Fibroblast of peridontal ligament (primary cell): ENCODE data around the gene ASPDH.

Source experiments
- DNase-seq: peaks from one replicate; pipeline ENCODE4 v3.0.0-alpha.2; 2010; ENCODE audit errors: extremely low read depth

Gene ASPDH

GRCh38 chr19:50496189-50497021, 17.3 kb downstream of the ASPDH start:
- no peak for DNase-seq

DNA sequence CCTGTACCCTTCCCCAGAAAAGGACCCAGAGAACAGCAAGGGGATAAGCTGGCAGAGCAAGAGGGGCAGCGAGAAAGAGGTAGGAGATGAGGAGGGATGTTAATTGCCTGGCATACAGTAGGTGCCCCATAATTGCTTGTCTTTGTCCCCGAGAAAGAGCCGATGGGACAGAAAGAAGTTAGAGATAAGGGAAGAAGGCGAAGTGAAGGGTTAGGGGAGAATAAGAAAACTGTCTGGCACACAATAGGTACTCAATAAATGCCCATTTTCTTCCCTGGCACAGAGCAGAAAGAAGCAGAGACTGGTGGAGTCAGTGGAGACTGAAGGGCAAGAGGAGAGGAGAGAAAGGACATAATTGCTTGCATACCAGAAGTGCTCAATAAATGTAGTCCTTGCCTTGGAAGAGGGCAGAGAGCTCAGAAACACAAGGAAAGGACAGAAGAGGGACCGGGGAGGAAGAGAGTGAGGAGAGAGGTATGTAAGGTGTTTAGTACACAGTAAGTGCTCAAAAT, 18.6 kb downstream of the ASPDH start:
- no peak for DNase-seq

DNA sequence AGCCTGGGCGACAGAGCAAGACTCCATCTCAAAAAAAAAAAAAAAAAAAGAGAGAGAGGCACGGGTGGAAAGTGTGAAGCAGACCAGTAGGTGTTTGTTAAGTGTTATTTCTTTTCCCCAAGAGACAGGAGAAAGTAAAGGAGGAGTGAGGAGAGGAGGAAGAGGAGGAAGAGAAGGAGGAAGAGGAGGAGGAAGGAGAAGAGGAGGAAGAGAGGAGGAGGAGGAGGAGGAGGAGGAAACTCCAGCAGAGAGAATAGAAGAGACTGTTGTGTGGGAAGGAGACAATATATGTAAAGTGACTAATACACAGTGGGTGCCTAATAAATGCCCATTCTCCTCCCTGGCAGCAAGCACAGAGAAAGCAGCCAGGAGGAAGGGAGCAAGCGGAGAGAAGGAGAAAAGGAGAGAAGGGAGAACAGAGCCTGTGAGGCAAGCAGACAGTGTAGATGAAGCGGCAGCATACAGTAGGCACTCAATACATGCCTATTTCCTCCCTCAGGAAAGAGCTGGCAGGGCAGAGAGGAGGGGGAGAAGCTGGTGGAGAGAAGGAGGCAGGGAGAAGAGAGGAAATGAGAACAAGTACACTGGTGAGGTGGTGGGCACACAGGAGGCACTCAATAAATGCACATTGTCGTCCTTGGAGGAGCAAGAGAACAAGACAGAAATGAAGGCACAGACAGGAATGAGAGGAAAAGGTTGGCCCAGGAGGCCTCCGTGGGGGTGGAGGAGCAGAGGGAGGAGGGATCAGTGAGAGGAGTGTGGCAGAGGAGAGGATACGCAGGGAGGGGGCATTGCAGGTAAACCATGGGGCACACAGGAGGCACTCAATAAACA, 19.3 kb downstream of the ASPDH start:
- no peak for DNase-seq

- no peak for DNase-seq
These were observed 20.5 kb downstream of the ASPDH start for GRCh38 chr19:50493171-50493570.

DNA sequence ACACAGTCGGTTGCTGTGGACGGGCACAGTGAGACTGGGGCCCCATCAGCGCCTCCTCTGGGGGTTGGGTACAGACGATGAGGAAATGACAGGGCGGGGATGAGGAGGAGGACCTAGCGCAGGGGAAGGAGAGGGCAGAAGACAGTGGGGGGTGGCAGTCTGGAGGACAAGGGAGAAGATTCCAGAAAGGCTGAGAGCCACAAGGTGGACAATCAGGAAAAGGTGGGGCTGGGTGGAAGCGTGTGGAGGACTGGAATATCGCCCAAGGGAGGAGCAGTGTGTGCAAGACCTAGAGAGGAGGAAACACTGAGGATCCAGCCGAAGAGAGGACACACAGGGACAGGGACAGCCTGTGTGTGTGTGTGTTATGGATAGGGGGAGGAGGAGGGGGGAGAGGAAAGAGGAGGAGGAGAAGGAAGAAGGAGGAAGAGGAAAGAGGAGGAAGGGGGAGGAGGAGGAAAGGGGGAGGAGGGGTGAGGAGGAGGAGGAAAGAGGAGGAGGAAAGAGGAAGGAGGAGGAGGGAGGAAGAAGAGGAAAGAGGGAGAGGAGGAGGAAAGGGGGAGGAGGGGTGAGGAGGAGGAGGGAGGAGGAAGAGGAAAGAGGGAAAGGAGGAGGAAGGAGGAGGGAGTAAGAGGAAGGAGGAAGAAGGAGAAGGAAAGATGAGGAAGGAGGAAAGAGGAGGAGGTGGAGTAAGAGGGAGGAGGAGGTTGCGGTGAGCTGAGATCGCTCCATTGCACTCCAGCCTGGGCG, 21.2 kb downstream of the ASPDH start:
- DNase-seq, result no peak

GRCh38 chr19:50490991-50491472, 22.7 kb downstream of the ASPDH start:
- DNase-seq, result no peak

DNA sequence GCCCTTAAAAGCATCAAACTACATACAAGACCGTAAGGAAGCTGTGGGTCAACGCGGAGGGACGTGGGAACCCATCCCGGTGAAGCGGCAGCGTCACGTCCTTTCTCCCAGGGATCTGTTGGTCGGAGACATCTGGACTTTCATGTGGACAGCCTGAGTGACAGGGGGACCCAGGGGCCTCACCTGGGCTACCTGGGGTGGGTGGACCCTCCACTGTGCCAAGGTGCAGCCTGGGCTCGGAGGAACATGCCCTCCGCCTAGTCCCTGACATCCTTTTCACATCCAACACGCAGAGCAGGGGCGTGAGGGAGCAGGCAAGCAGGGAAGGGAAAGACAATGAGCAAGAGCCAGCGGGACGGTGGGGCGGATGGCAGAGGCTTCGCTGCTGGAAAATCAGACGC, 23.3 kb downstream of the ASPDH start:
- DNase-seq, result no peak

- no peak for DNase-seq
These were observed 24.2 kb downstream of the ASPDH start for GRCh38 chr19:50489461-50490011.

DNA sequence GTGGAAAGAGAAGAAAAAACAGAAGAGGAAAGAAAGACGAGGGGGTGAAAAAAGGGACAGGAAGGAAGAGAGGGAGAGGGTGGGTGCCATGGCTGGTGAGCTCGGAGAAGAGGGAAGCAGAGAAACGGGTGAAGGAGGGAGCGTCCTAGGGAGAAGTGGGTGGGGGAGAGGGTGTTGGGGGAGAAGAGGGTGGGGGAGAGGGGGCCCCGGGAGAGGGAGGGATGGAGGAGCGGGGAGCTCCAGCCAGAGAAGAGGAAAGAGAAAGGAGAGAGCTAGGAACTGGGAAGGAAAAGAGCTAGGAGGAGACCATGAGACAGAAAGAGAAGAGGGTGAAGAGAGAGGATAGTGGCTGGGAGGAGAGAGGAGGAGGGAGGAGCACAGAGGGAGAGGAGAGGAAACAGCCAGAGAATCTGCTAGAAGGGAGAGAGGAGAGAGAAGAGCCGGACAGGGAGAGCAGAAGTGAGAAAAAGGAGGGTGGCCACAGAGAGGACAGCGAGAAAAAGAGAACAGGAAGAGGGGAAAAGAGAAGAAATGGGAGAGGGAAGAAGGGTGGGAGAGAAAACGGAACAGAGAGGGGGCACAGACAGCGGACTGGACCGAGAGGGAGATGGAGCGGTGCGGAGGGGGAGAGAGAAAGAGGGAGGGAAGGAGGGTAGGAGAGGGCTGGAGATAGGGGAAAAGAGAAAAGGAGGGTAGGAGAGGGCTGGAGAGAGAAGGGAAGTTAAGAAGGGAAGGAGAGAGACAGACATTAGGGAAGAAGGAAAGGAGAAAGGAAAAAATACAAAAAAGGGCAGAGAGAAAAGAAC, 25.1 kb downstream of the ASPDH start:
- no peak for DNase-seq

- DNase-seq, result peak; percentile 15
These were observed 26.7 kb downstream of the ASPDH start for GRCh38 chr19:50486823-50487515.

DNA sequence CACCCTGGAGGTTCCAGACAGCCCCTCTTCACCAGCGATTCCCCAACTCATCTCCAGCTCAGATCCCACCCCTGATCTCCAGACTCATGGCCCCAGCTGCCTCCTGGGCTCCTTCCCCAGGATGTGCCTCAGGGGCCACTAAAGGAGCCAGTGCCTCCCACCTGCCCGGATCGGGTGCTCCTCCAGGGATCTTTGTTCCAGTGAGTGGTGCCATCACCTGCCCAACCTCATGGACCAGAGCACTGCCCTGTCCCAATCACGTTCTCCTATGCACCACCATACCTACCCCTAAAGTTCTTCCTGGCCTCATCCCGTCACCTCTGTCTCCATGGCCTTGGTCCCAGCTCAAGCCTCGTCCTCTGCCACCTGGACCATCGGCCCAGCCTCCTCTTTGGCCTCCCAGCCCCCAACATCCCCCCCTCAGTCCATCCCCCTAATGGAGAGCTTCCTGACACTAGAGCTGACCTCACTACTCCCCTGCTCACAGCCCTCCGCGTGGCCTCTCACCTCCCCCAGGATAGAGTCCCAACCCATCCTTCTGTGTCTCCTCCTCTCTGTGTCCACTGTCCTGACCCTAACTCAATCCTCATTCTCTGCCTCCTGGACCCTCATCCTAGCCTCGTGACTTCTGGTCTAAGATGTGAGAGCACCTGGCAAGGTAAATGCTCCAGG, 28.3 kb downstream of the ASPDH start:
- DNase-seq, result no peak

- DNase-seq, result no peak
These were observed 30.8 kb downstream of the ASPDH start for GRCh38 chr19:50482916-50483315.

DNA sequence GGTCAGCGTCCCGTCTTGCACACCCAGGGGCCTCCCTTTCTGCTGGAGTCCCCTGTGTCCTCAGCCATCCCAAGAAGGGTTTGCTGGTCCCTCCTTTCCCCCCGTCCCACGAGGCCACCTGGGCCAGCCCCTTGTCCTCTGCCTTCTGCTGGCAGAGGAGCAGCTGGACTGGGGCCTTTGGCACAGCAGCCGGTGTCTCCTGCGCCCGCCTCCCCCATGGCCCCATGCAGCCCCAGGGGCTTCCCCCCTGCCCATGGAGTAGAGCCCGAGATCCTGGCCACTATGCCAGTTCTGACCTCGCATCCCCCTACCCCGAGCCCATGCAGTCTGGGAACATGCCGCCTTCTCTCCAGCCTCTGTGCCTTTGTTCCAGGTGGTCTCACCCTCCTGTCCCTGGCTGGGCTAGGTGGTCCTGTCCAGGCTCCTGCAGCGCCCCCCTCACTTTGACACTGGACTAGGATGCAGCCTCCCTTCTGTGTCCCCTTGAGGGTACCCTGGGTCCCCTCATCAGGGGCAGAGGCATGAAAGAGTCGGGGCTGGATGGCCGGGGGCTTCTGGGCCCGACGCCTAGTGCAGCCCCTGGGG, 31.4 kb downstream of the ASPDH start:
- no peak for DNase-seq

DNA sequence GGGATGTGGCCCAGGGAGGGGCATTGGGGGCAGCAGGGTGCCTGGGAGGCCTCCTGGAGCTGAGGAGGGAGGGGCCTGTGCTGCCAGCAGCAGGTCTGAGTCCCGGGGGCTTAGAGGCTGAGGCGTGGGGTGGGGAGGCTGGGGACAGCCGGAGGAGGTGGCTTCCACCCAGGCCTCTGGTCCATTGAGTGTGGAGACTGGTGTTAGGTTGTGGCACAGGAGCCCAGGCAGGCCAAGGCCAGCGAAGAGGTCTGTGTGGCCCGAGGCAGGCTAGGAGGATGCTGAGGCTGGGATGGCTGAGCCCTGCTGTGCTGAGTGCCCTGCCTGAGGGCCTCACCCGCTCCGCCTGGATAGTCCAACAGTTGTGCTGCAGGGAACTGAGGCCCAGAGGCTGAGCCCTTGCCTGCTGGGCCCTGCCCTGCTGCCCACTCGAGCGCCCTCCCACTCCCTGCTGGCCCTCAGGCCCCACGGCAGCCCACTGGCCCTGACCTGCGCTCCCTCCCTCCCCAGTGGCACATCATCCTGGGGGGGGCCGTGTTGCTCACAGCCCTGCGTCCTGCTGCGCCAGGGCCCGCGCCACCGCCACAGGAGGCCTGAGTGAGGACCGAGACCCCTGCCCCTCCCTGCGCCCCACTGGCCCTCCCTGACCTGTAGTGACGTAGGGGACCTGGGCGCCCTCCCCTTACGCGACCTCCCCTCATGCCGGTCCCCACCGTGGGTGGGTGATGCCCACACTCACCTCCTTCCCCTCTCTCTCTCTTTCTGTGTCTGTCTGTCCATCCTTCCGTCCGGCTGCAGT, 32.2 kb downstream of the ASPDH start:
- no peak for DNase-seq

DNA sequence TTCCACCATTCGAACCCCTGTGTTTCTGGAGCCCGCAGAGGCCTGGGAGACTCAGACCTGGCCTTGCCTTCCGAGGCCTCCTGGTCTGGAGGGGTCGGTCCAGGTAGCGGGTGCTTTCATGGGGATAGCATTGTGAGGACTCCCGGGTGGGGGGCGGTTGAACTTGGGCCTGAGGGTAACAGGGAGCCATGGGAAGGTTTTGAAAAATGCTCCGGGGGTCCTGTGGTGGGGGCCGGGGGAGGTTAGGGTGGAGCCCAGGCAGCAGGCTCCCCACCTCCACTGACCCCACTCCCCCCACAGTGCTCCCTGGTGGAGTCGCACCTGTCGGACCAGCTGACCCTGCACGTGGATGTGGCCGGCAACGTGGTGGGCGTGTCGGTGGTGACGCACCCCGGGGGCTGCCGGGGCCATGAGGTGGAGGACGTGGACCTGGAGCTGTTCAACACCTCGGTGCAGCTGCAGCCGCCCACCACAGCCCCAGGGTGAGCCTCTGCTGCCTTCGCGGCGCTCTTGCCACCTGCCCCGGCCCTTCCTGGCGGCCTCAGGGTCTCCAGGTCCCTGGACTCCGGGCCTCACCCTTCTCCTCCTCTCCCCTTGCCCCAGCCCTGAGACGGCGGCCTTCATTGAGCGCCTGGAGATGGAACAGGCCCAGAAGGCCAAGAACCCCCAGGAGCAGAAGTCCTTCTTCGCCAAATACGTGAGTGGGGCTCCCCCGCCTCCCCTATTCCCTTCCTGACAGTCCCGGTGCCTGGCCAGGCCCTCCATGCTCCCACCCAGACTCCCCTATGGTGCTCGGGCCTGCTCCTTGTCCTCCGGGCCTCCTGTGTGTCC, 33.2 kb downstream of the ASPDH start:
- no peak for DNase-seq

DNA sequence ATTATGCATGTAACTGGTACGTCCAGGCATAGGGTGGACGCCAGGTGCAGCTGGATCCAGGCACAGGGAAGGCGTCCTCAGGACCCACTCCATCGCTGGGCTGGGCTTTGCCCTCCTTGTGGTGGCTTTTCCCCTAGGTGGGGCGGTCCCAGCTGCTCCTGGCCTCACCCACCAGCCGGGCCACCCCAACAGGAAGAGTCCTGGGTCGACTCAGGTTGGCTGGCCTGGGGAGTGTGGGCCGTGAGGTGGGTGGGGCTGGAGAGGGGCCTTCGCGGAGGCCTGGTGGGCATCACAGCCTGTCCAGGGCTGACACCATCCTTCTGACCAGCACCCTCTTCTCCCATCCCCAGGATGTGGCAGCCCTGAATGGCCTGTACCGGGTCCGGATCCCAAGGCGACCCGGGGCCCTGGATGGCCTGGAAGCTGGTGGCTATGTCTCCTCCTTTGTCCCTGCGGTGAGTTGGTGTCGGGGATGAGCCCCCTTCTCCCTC, 33.9 kb downstream of the ASPDH start:
- no peak for DNase-seq
